DMS53 (cell line): ENCODE measurements around the gene NTN5.
"Not testable (repeated sequence)": the region's sequence is repeated elsewhere in the genome, so short reads cannot be mapped to it uniquely, and the experiment has no call there.

Experiments
- DNase-seq: peaks from one replicate; lab custom pipeline; 2025; lab: John Stamatoyannopoulos, UW

Gene NTN5

GRCh38 chr19:48669903-48670668 is 2.7 kb downstream of the NTN5 start:
- DNase-seq = no peak

- no peak for DNase-seq
These were observed 4.1 kb downstream of the NTN5 start for GRCh38 chr19:48668761-48669160.

- no peak for DNase-seq
These were observed 4.5 kb downstream of the NTN5 start for GRCh38 chr19:48668332-48668731.

GRCh38 chr19:48665786-48666185 is 7.0 kb downstream of the NTN5 start:
- no peak for DNase-seq

- no peak for DNase-seq
These were observed 8.3 kb downstream of the NTN5 start for GRCh38 chr19:48664476-48664875.

GRCh38 chr19:48663667-48664066 is 9.2 kb downstream of the NTN5 start:
- DNase-seq = no peak

GRCh38 chr19:48661711-48662090 is 11.1 kb downstream of the NTN5 start:
- no peak for DNase-seq

GRCh38 chr19:48660852-48661710 is 11.7 kb downstream of the NTN5 start:
- DNase-seq = peak; percentile 97

GRCh38 chr19:48659768-48660167 is 13.0 kb downstream of the NTN5 start:
- peak; percentile 40 for DNase-seq

- DNase-seq = no peak
These were observed 14.3 kb downstream of the NTN5 start for GRCh38 chr19:48658483-48658882.

- DNase-seq = not testable (repeated sequence)
These were observed 15.0 kb downstream of the NTN5 start for GRCh38 chr19:48657828-48658227.

- DNase-seq = no peak
These were observed 15.9 kb downstream of the NTN5 start for GRCh38 chr19:48656840-48657474.

GRCh38 chr19:48654299-48655059 is 18.3 kb downstream of the NTN5 start:
- DNase-seq = peak; percentile 34

- DNase-seq = no peak
These were observed 21.2 kb downstream of the NTN5 start for GRCh38 chr19:48651683-48652048.

- no peak for DNase-seq
These were observed 21.7 kb downstream of the NTN5 start for GRCh38 chr19:48650974-48651682.

GRCh38 chr19:48648134-48648533 is 24.7 kb downstream of the NTN5 start:
- no peak for DNase-seq

- no peak for DNase-seq
These were observed 26.0 kb downstream of the NTN5 start for GRCh38 chr19:48646722-48647216.

- peak; percentile 96 for DNase-seq
These were observed 26.7 kb downstream of the NTN5 start, which contains the start of gene CA11 for GRCh38 chr19:48646001-48646721. Gene CA11 (minus strand): TSS chr19:48646187. CDS start chr19:48645632, 555 bp downstream.

- no peak for DNase-seq
These were observed 27.2 kb downstream of the NTN5 start for GRCh38 chr19:48645620-48646000.

GRCh38 chr19:48644839-48645619 is 27.8 kb downstream of the NTN5 start:
- peak; percentile 89 for DNase-seq
